Neural progenitor cell (in vitro differentiated cells): ENCODE results near the gene RBM33.

ENCODE experiments used
- CTCF ChIP-seq: fragments of 200-600 bp; sonication (generic); IDR thresholded peaks from 2 replicates; pipeline ENCODE4 v1.5.1; 2017; ENCODE audit warnings: antibody characterized with exemption, mild to moderate bottlenecking
- EZH2 ChIP-seq: fragments of 200-600 bp; sonication (generic); IDR thresholded peaks from 2 replicates; pipeline ENCODE4 v1.6.1; 2017; ENCODE audit warnings: antibody characterized with exemption, mild to moderate bottlenecking, moderate library complexity

GRCh38 chr7:155682484-155682883 lies 38.0 kb downstream of the RBM33 start:
- TF ChIP-seq CTCF (no peak), EZH2 (no peak)
